ENCODE results near the gene DAG1. TPM values are rescaled to one million over a fixed set of nuclear protein-coding genes. Genes with fewer than 3 reads are reported as not detected.

The DAG1 gene
- total RNA-seq, 1 experiment from 2014 or later: 99.9 TPM

- no peaks in the 10 kb centered on the region for H3K9me3 ChIP-seq (ENCODE audit: control insufficient read depth in 1 of 2, insufficient read depth in 1 of 2, low read depth in 1 of 2, low read length in 2 of 2)
- DNase-seq (ENCODE audit: low read depth, low spot score) (no peak), ATAC-seq (no peak)
- intact Hi-C loops (cut with micrococcal nuclease): no loop called here
- no peak overlapping the region for H3K4me2 ChIP-seq (ENCODE audit: low read length)
- no peak overlapping the region for H2AFZ ChIP-seq (ENCODE audit: low read depth, low read length, poor library complexity, severe bottlenecking)
- peaks cover 12 to 25% of the 10 kb centered on the region in 2 experiments; a peak in 3 of 4 replicates for H3K36me3 ChIP-seq (ENCODE audit: control insufficient read depth in 1 of 2, insufficient read depth in 2 of 2, low read length in 2 of 2)
- POLR2A ChIA-PET: no interaction called here
- no peak overlapping the region for H3K9ac ChIP-seq (ENCODE audit: low read length)
- no peaks in the 10 kb centered on the region for H4K20me1 ChIP-seq (ENCODE audit: insufficient read depth)
- H3K9me2 ChIP-seq (ENCODE audit: insufficient read depth): no peaks in the 10 kb centered on the region
- peaks cover 0 to 20% of the 10 kb centered on the region in 2 experiments; a peak in 2 of 4 replicates for H3K4me1 ChIP-seq (ENCODE audit: control insufficient read depth in 1 of 2, insufficient read depth in 2 of 2, low read length in 2 of 2)
- BruUV-seq (replicated peaks): no TSS peak
- H3K79me2 ChIP-seq (ENCODE audit: insufficient read depth, low read length): no peaks in the 10 kb centered on the region
- RAD21 ChIA-PET (ENCODE audit: low non-redundant PET in 1 of 2, low total read pairs in 2 of 2, uncharacterized antibody in 2 of 2, unreplicated experiment in 2 of 2): no interaction called here
- CTCF ChIA-PET: no interaction called here
- H3K4me3 ChIP-seq (replicated peaks in 1 of 2; ENCODE audit: low read depth in 1 of 2, low read length in 2 of 2): no peak overlapping the region
- H3K27ac ChIP-seq (ENCODE audit: low read depth, low read length): no peak overlapping the region
- no peaks in the 10 kb centered on the region for H3K27me3 ChIP-seq (ENCODE audit: insufficient read depth, low read length)
- no peak for TF ChIP-seq EZH2 (IDR thresholded peaks at IDR 0.05)
- TF ChIP-seq EZH2phosphoT487 (IDR thresholded peaks at IDR 0.05; ENCODE audit: borderline replicate concordance): no peak
- no peak for TF ChIP-seq POLR2A (IDR thresholded peaks at IDR 0.05; ENCODE audit: borderline replicate concordance, extremely low read depth, insufficient read depth, insufficient read length)
Observed at GRCh38 chr3:49533031-49533430, 63.0 kb downstream of the DAG1 start.

- Histone ChIP-seq H4K20me1 (ENCODE audit: insufficient read depth) (no peaks in the 10 kb centered on the region), H3K27me3 (ENCODE audit: insufficient read depth, low read length) (no peaks in the 10 kb centered on the region), H3K9ac (ENCODE audit: low read length) (no peak overlapping the region), H3K4me3 (replicated peaks in 1 of 2; ENCODE audit: low read depth in 1 of 2, low read length in 2 of 2) (no peak overlapping the region), H3K9me3 (ENCODE audit: control insufficient read depth in 1 of 2, insufficient read depth in 1 of 2, low read depth in 1 of 2, low read length in 2 of 2) (no peaks in the 10 kb centered on the region), H3K36me3 (ENCODE audit: control insufficient read depth in 1 of 2, insufficient read depth in 2 of 2, low read length in 2 of 2) (peaks cover 12 to 25% of the 10 kb centered on the region in 2 experiments; a peak in 3 of 4 replicates), H3K79me2 (ENCODE audit: insufficient read depth, low read length) (no peaks in the 10 kb centered on the region), H3K4me1 (ENCODE audit: control insufficient read depth in 1 of 2, insufficient read depth in 2 of 2, low read length in 2 of 2) (peaks cover 0 to 20% of the 10 kb centered on the region in 2 experiments; a peak in 2 of 4 replicates), H3K4me2 (ENCODE audit: low read length) (no peak overlapping the region), H3K9me2 (ENCODE audit: insufficient read depth) (no peaks in the 10 kb centered on the region), H3K27ac (ENCODE audit: low read depth, low read length) (no peak overlapping the region), H2AFZ (ENCODE audit: low read depth, low read length, poor library complexity, severe bottlenecking) (no peak overlapping the region)
- no peak for ATAC-seq
- intact Hi-C loops (cut with micrococcal nuclease): no loop called here
- DNase-seq (ENCODE audit: low read depth, low spot score): no peak
- TSS peak; percentile 41 for BruUV-seq (replicated peaks)
- ChIA-PET POLR2A (no interaction called here), RAD21 (ENCODE audit: low non-redundant PET in 1 of 2, low total read pairs in 2 of 2, uncharacterized antibody in 2 of 2, unreplicated experiment in 2 of 2) (no interaction called here), CTCF (no interaction called here)
- no peak for TF ChIP-seq POLR2A (IDR thresholded peaks at IDR 0.05; ENCODE audit: borderline replicate concordance, extremely low read depth, insufficient read depth, insufficient read length)
- TF ChIP-seq EGR1 (IDR thresholded peaks at IDR 0.05; ENCODE audit: low read depth): no peak
- TF ChIP-seq POLR2AphosphoS5 (IDR thresholded peaks at IDR 0.05; ENCODE audit: low read depth, low read length): no peak
- no peak for TF ChIP-seq EZH2phosphoT487 (IDR thresholded peaks at IDR 0.05; ENCODE audit: borderline replicate concordance)
- no peak for TF ChIP-seq TCF7L2 (IDR thresholded peaks at IDR 0.05; ENCODE audit: borderline replicate concordance, extremely low read depth, insufficient read depth, insufficient read length)
- TF ChIP-seq FOSL1 (IDR thresholded peaks at IDR 0.05; ENCODE audit: low read depth): no peak
- TF ChIP-seq ZFX (IDR thresholded peaks at IDR 0.05): no peak
- no peak for TF ChIP-seq CBX3 (IDR thresholded peaks at IDR 0.05; ENCODE audit: low read depth)
- TF ChIP-seq YY1 (IDR thresholded peaks at IDR 0.05; ENCODE audit: extremely low read depth, insufficient replicate concordance, low read depth, low read length): no peak
- no peak for TF ChIP-seq EZH2 (IDR thresholded peaks at IDR 0.05)
- no peak for TF ChIP-seq SIN3A (IDR thresholded peaks at IDR 0.05; ENCODE audit: low read depth)
- no peak for TF ChIP-seq REST (IDR thresholded peaks at IDR 0.05; ENCODE audit: low read depth)
- no peak for TF ChIP-seq ZBTB33 (IDR thresholded peaks at IDR 0.05; ENCODE audit: extremely low read depth, insufficient replicate concordance, low read length)
- TF ChIP-seq SP1 (IDR thresholded peaks at IDR 0.05; ENCODE audit: low read depth): no peak
Observed at GRCh38 chr3:49533786-49534519, 63.9 kb downstream of the DAG1 start.

All from HCT116 (cell line).